Transverse colon (tissue), 4 donors: ENCODE results near the gene GSTA2.
"Not testable (repeated sequence)": the region's sequence is repeated elsewhere in the genome, so short reads cannot be mapped to it uniquely, and the experiment has no call there.

Experiments
- POLR2A ChIP-seq: fragments of 450-650 bp; IDR thresholded peaks from one replicate; pipeline ENCODE4 v1.6.1; 2016; ENCODE audit warnings: antibody characterized with exemption, mild to moderate bottlenecking, moderate library complexity
- POLR2AphosphoS5 ChIP-seq, 3 donors: sonication (generic); formaldehyde crosslinking; IDR thresholded peaks; one replicate each; pipeline ENCODE4 v1.6.1; 2016; ENCODE audit warnings: antibody characterized with exemption in 3 of 3
- TF ChIP-seq, protein P1 (sequence below), 5 experiments: fragments of 200-600 bp in 3 of 5; fragments of 450-650 bp in 2 of 5; sonication (generic) in 3 of 5; IDR thresholded peaks; 1 replicate in 2 of 5; 2 replicates in 3 of 5; pipeline ENCODE4 v1.5.1; 2016 to 2017; ENCODE audit warnings: antibody characterized with exemption in 5 of 5, inconsistent platforms in 3 of 5, mild to moderate bottlenecking in 2 of 5, moderate library complexity in 1 of 5

DNA sequence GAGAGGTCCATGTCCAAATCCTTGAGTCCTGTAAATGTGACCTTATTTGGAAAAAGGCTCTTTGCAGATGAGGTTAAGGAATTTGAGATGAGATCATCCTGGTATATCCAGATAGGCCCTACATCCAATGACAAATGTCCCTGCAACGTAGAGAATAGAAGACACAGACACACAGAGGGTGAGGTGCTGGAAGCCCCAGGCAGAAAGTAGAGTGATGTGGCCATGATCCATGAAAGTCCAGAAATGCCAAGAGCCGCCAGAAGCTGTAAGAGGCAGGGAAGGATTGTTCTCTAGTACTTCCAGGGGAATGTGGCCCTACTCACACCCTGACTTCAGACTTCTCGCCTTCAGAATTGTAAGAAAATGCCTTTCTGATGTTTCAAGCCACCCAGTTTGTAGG, 16.0 kb downstream of the GSTA2 start:
- TF ChIP-seq, protein P1, sequence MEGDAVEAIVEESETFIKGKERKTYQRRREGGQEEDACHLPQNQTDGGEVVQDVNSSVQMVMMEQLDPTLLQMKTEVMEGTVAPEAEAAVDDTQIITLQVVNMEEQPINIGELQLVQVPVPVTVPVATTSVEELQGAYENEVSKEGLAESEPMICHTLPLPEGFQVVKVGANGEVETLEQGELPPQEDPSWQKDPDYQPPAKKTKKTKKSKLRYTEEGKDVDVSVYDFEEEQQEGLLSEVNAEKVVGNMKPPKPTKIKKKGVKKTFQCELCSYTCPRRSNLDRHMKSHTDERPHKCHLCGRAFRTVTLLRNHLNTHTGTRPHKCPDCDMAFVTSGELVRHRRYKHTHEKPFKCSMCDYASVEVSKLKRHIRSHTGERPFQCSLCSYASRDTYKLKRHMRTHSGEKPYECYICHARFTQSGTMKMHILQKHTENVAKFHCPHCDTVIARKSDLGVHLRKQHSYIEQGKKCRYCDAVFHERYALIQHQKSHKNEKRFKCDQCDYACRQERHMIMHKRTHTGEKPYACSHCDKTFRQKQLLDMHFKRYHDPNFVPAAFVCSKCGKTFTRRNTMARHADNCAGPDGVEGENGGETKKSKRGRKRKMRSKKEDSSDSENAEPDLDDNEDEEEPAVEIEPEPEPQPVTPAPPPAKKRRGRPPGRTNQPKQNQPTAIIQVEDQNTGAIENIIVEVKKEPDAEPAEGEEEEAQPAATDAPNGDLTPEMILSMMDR (IDR thresholded peaks at IDR 0.05) = not testable (repeated sequence)
- not testable (repeated sequence) for TF ChIP-seq POLR2A; POLR2AphosphoS5 (IDR thresholded peaks at IDR 0.05)
